H1 (cell line): ENCODE results near the gene FAM184B. TPM values are rescaled to one million over a fixed set of nuclear protein-coding genes. Genes with fewer than 3 reads are reported as not detected.
"Not testable (repeated sequence)": the region's sequence is repeated elsewhere in the genome, so short reads cannot be mapped to it uniquely, and the experiment has no call there.

ENCODE experiments used
- CTCF ChIA-PET: fragments of 300-600 bp; sonication (Branson Sonifier 250); formaldehyde crosslinking; loops from one replicate; lab custom pipeline; 2021; ENCODE audit not compliant: partially characterized antibody; lab: Charles Lee
- POLR2A ChIA-PET: fragments of 300-600 bp; sonication (Branson Sonifier 250); formaldehyde crosslinking; loops from one replicate; lab custom pipeline; 2021; ENCODE audit warnings: inconsistent platforms; ENCODE audit not compliant: partially characterized antibody; lab: Charles Lee
- DNase-seq, 2 experiments: peaks; one replicate each; pipeline versions ENCODE4 v3.0.0 to v3.0.0-alpha.2; 2010 to 2022; ENCODE audit warnings: low spot score in 2 of 2, low read depth in 1 of 2, mixed read lengths in 1 of 2
- FAIRE-seq: peaks from 2 replicates; lab custom pipeline; 2011; peaks lifted over from hg19 to GRCh38; lab: Jason Lieb, UNC
- H2AFZ ChIP-seq: 2 replicates; pipeline ENCODE4 v1.8.1; 2012; ENCODE audit warnings: low read length, inconsistent platforms
- H2AK5ac ChIP-seq: 2 replicates; pipeline ENCODE4 v1.6.1; 2013; ENCODE audit warnings: low read depth, low read length
- H2BK120ac ChIP-seq: replicated peaks from 2 replicates; pipeline ENCODE3; 2013; ENCODE audit warnings: low read depth, low read length, inconsistent platforms
- H2BK12ac ChIP-seq: 2 replicates; pipeline ENCODE4 v1.6.1; 2013; ENCODE audit warnings: low read depth, low read length
- H2BK15ac ChIP-seq: 2 replicates; pipeline ENCODE4 v1.6.1; 2013; ENCODE audit warnings: low read length
- H2BK20ac ChIP-seq: 2 replicates; pipeline ENCODE4 v1.6.1; 2013; ENCODE audit warnings: low read length
- H2BK5ac ChIP-seq: 2 replicates; pipeline ENCODE4 v1.6.1; 2013; ENCODE audit warnings: low read depth, low read length
- H3K14ac ChIP-seq: 2 replicates; pipeline ENCODE4 v1.6.1; 2013; ENCODE audit warnings: inconsistent platforms; ENCODE audit not compliant: insufficient read length
- H3K18ac ChIP-seq: 2 replicates; pipeline ENCODE4 v1.6.1; 2013; ENCODE audit warnings: low read length; ENCODE audit errors: extremely low read depth
- H3K23ac ChIP-seq: 2 replicates; pipeline ENCODE4 v1.6.1; 2013; ENCODE audit warnings: inconsistent platforms; ENCODE audit not compliant: insufficient read length
- H3K23me2 ChIP-seq: 2 replicates; pipeline ENCODE4 v1.6.1; 2013; ENCODE audit warnings: low read depth, low read length
- H3K27ac ChIP-seq: 2 replicates; pipeline ENCODE4 v1.6.1; 2011; ENCODE audit warnings: low read depth, low read length, inconsistent platforms
- H3K27me3 ChIP-seq, 4 experiments: replicated peaks in 1 of 4; 1 replicate in 1 of 4; 2 replicates in 3 of 4; pipeline versions ENCODE4 v1.6.1 to v1.8.1; 2011 to 2013; ENCODE audit warnings: low read length in 3 of 4, mild to moderate bottlenecking in 3 of 4, inconsistent platforms in 2 of 4, mixed read lengths in 2 of 4, moderate library complexity in 1 of 4; ENCODE audit not compliant: control insufficient read depth in 3 of 4, insufficient read depth in 3 of 4; ENCODE audit errors: extremely low read depth in 1 of 4
- H3K36me3 ChIP-seq, 4 experiments: 2 replicates each; pipeline versions ENCODE4 v1.6.1 to v1.8.1; 2011 to 2013; ENCODE audit warnings: mild to moderate bottlenecking in 4 of 4, low read length in 3 of 4, moderate library complexity in 2 of 4, control low read depth in 1 of 4, inconsistent platforms in 1 of 4; ENCODE audit not compliant: insufficient read depth in 4 of 4, control insufficient read depth in 2 of 4
- H3K4ac ChIP-seq: replicated peaks from 2 replicates; pipeline ENCODE3; 2013; ENCODE audit warnings: low read length, low read depth, mixed read lengths, inconsistent platforms; ENCODE audit not compliant: insufficient read length
- H3K4me1 ChIP-seq, 4 experiments: replicated peaks in 1 of 4; 1 replicate in 1 of 4; 2 replicates in 3 of 4; pipeline versions ENCODE4 v1.6.1 to v1.8.1; 2011 to 2013; ENCODE audit warnings: low read length in 3 of 4, inconsistent platforms in 2 of 4, mixed read lengths in 1 of 4; ENCODE audit not compliant: insufficient read depth in 4 of 4, control insufficient read depth in 3 of 4
- H3K4me2 ChIP-seq, 2 experiments: 2 replicates each; pipeline versions ENCODE4 v1.6.1 to v1.8.1; 2011 to 2013; ENCODE audit warnings: low read depth in 2 of 2, low read length in 2 of 2, control low read depth in 1 of 2, inconsistent platforms in 1 of 2, mild to moderate bottlenecking in 1 of 2; ENCODE audit not compliant: insufficient read depth in 1 of 2
- H3K4me3 ChIP-seq, 4 experiments: fragments of 200-600, 300-600 bp in 1 of 4; sonication (generic), shearing (Covaris generic), sonication (Bioruptor Twin) in 1 of 4; 2 replicates each; pipeline versions ENCODE4 v1.5.1 to v1.8.1; 2011 to 2016; ENCODE audit warnings: low read length in 4 of 4, low read depth in 3 of 4, control low read depth in 2 of 4, inconsistent platforms in 2 of 4, mild to moderate bottlenecking in 2 of 4, mixed read lengths in 1 of 4, moderate library complexity in 1 of 4; ENCODE audit not compliant: insufficient read depth in 2 of 4; ENCODE audit errors: extremely low read depth in 1 of 4
- H3K56ac ChIP-seq: replicated peaks from 2 replicates; pipeline ENCODE3; 2013; ENCODE audit warnings: low read depth, mild to moderate bottlenecking, mixed read lengths, low read length, inconsistent platforms; ENCODE audit not compliant: insufficient read length
- H3K79me1 ChIP-seq: 2 replicates; pipeline ENCODE4 v1.6.1; 2013; ENCODE audit warnings: low read depth, low read length, control low read depth
- H3K79me2 ChIP-seq, 2 experiments: 2 replicates each; pipeline versions ENCODE4 v1.6.1 to v1.8.1; 2012 to 2013; ENCODE audit warnings: low read length in 2 of 2, mild to moderate bottlenecking in 2 of 2, inconsistent platforms in 1 of 2; ENCODE audit not compliant: insufficient read depth in 2 of 2, control insufficient read depth in 1 of 2
- H3K9ac ChIP-seq, 4 experiments: replicated peaks in 1 of 4; 1 replicate in 1 of 4; 2 replicates in 3 of 4; pipeline versions ENCODE4 v1.6.1 to v1.8.1; 2011 to 2013; ENCODE audit warnings: low read depth in 3 of 4, low read length in 3 of 4, control low read depth in 2 of 4, mild to moderate bottlenecking in 2 of 4, moderate library complexity in 2 of 4, inconsistent platforms in 1 of 4; ENCODE audit errors: extremely low read depth in 1 of 4
- H3K9me3 ChIP-seq, 2 experiments: 2 replicates each; pipeline versions ENCODE4 v1.6.1 to v1.8.1; 2012 to 2013; ENCODE audit warnings: mild to moderate bottlenecking in 2 of 2, moderate library complexity in 2 of 2, control low read depth in 1 of 2, inconsistent platforms in 1 of 2, low read depth in 1 of 2, low read length in 1 of 2, mixed read lengths in 1 of 2; ENCODE audit not compliant: insufficient read depth in 2 of 2
- H4K20me1 ChIP-seq, 2 experiments: replicated peaks in 1 of 2; 2 replicates each; pipeline versions ENCODE3 to v1.8.1; 2011 to 2013; ENCODE audit warnings: inconsistent platforms in 2 of 2, low read length in 2 of 2, mild to moderate bottlenecking in 1 of 2; ENCODE audit not compliant: insufficient read depth in 2 of 2, control insufficient read depth in 1 of 2
- H4K5ac ChIP-seq: 2 replicates; pipeline ENCODE4 v1.6.1; 2013; ENCODE audit warnings: low read length, low read depth, mixed read lengths, inconsistent platforms; ENCODE audit not compliant: insufficient read length
- H4K8ac ChIP-seq: 2 replicates; pipeline ENCODE4 v1.8.0; 2013; ENCODE audit warnings: mild to moderate bottlenecking, moderate library complexity, low read length, inconsistent platforms; ENCODE audit not compliant: insufficient read depth; ENCODE audit errors: extremely low read depth
- H4K91ac ChIP-seq: replicated peaks from 2 replicates; pipeline ENCODE3; 2013; ENCODE audit warnings: low read length, mixed read lengths, inconsistent platforms; ENCODE audit not compliant: insufficient read length
- BCL11A ChIP-seq, 2 experiments: IDR thresholded peaks; one replicate each; pipeline ENCODE4 v1.6.1; 2011; ENCODE audit warnings: low read depth in 2 of 2, low read length in 2 of 2, mild to moderate bottlenecking in 2 of 2
- CHD2 ChIP-seq: IDR thresholded peaks from 2 replicates; pipeline ENCODE4 v1.6.1; 2012; ENCODE audit warnings: low read length, improper control_type of control experiment
- NANOG ChIP-seq: IDR thresholded peaks from 2 replicates; pipeline ENCODE4 v1.6.1; 2011; ENCODE audit warnings: low read length, low read depth, mild to moderate bottlenecking, inconsistent platforms; ENCODE audit not compliant: insufficient read depth, poor library complexity, severe bottlenecking
- RBBP5 ChIP-seq: IDR thresholded peaks from 2 replicates; pipeline ENCODE4 v1.7.1; 2012; ENCODE audit warnings: low read depth, mild to moderate bottlenecking, inconsistent platforms, low read length, moderate library complexity, borderline replicate concordance
- SRF ChIP-seq: IDR thresholded peaks from 2 replicates; pipeline ENCODE4 v1.6.1; 2011; ENCODE audit warnings: mild to moderate bottlenecking, low read depth, low read length, moderate library complexity
- TAF7 ChIP-seq: optimal IDR thresholded peaks from 2 replicates; pipeline ENCODE3; 2011; ENCODE audit warnings: low read depth, mild to moderate bottlenecking, inconsistent platforms, low read length, moderate library complexity, borderline replicate concordance
- WGBS, 2 experiments: shearing (Covaris generic) in 1 of 2; methylation state at CpG; one replicate each; pipeline versions ENCODE4 v1.1.6 to v1.1.7; 2013 to 2015; ENCODE audit warnings: low lambda C conversion rate in 2 of 2, mixed read lengths in 2 of 2, inconsistent platforms in 1 of 2, low coverage in 1 of 2, missing lambda C conversion rate in 1 of 2; ENCODE audit not compliant: insufficient replicate concordance in 2 of 2, insufficient coverage in 1 of 2, insufficient read length in 1 of 2; ENCODE audit errors: extremely low coverage in 1 of 2, missing lambda C conversion rate in 1 of 2; 5-methylcytosine and 5-hydroxymethylcytosine counted together
- polyA plus RNA-seq, 7 experiments: library from polyadenylated mRNA; depleted of rRNA in 3 of 7; stranded (reverse) in 5 of 7; unstranded in 2 of 7; fragments of >200 nt in 5 of 7; fragments of 200-250 nt in 2 of 7; gene quantifications; 1 replicate in 5 of 7; 2 replicates in 1 of 7; 4 replicates in 1 of 7; pipeline versions ENCODE4 v1.2.1 to v1.2.3, GENCODE V29; 2011 to 2013; ENCODE audit warnings: missing spikeins in 2 of 7, mixed read lengths in 2 of 7
- total RNA-seq: library from RNA; stranded (reverse); fragmentation: NEBNext Ultra II Directional; extraction: Animal tissue kit (Norgen Biotek cat#: 25700); gene quantifications from 2 replicates; pipeline ENCODE4 v1.2.1, GENCODE V29; 2021

FAM184B gene
- total and polyA plus RNA-seq, 2 of the 8 experiments (the other 6 are each of a cell fraction or from before 2014, with no cell fraction given) = 0.05 to 0.39 TPM

GRCh38 chr4:17687237-17687857 lies 94.1 kb downstream of the FAM184B start (continued):
- TF ChIP-seq NANOG = no peak
- no peak for TF ChIP-seq SRF
- no peak for TF ChIP-seq CHD2
- TF ChIP-seq BCL11A (IDR thresholded peaks at IDR 0.05; ENCODE audit: low read depth in 2 of 2, low read length in 2 of 2) = no peak
- no peak for TF ChIP-seq TAF7
- TF ChIP-seq RBBP5 = no peak

- H2AK5ac ChIP-seq, H3K79me1 ChIP-seq, H3K4me3 ChIP-seq, CTCF ChIA-PET, H3K56ac ChIP-seq, H3K27ac ChIP-seq, H3K79me2 ChIP-seq, H3K4ac ChIP-seq, H2BK5ac ChIP-seq, H3K9ac ChIP-seq, H2BK12ac ChIP-seq, H3K23ac ChIP-seq, H3K4me1 ChIP-seq, FAIRE-seq, H3K9me3 ChIP-seq, H3K23me2 ChIP-seq, H2AFZ ChIP-seq, H3K4me2 ChIP-seq, H4K91ac ChIP-seq, H2BK20ac ChIP-seq, H3K27me3 ChIP-seq, H4K5ac ChIP-seq, DNase-seq, H3K14ac ChIP-seq, H4K20me1 ChIP-seq, H4K8ac ChIP-seq, H2BK120ac ChIP-seq, H3K36me3 ChIP-seq, H3K18ac ChIP-seq, H2BK15ac ChIP-seq: not testable (repeated sequence)
- POLR2A ChIA-PET = interaction anchor here (0.6 kb wide), 1 partner anchor 10 kb away, joined by 3 read pairs; no protein-coding TSS in a partner anchor
- WGBS, 2 experiments = 85% methylated on average over 4 of the region's 4 CpGs; no CpG with 5 or more reads in 1 of the 2 experiments
These were observed 96.8 kb downstream of the FAM184B start for GRCh38 chr4:17684648-17685047.
